ENCODE data around the gene LILRB3.

Gene LILRB3

DNA sequence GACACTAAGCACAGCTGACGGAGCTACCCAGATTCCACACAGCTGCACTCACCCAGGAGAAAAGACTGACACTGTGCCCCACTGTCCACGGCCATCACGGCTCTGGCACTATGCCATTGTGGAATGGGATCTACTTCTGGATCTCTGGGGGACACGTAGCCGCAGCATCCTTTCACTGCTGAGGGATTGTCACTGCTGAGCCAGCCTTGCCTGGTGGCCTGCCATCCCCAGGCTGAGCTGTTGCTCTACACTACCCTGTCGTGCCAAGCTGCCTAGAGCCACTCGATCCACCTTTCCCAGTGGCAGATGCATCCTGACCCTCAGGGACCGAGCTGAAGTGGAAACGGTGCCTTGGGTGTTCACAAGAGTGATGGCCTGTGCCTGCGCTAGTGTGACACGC lies 39.3 kb upstream of the LILRB3 start:
- H3K36me3 Mint-ChIP-seq (ENCODE audit: low read depth) = no peaks in the 10 kb centered on the region
- H3K27ac Mint-ChIP-seq = no peak overlapping the region
- no peak overlapping the region for H3K4me3 Mint-ChIP-seq
- no peaks in the 10 kb centered on the region for H3K9me3 Mint-ChIP-seq
- H3K27me3 Mint-ChIP-seq (ENCODE audit: low read depth, poor library complexity) = peaks cover 18% of the 10 kb centered on the region
- no peak for TF ChIP-seq CTCF (IDR thresholded peaks at IDR 0.05)
- H3K4me1 Mint-ChIP-seq = no peaks in the 10 kb centered on the region
- no peak for DNase-seq

DNA sequence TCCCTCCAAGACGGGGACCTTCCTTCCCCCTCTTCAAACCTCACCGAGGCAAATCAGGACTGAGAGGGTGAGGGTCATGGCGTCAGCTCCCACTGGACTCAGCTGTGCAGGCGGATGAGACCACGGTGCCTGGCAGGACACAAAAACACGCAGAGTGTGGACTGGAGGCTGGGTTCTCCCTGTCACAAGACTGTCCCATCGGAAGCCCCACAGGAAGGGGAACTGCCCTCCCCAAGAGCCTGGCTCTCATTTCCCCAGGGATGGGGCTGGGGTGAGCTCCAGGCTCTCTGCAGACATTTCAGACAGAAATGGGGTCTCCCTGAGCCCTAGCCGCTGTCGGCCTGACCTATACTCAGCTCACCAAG lies 34.3 kb upstream of the LILRB3 start, which contains the start of gene LILRB5:
TSS of gene LILRB5 (minus strand) at position 158 of the 365 bp plus-strand sequence. CDS start at position 78, 80 bp downstream.
- Mint-ChIP-seq H3K27ac (no peak within 1 kb of the TSS), H3K36me3 (ENCODE audit: low read depth) (no peaks in the 10 kb centered on the region), H3K4me3 (no peak within 1 kb of the TSS), H3K4me1 (peaks cover 11% of the 10 kb centered on the region), H3K27me3 (ENCODE audit: low read depth, poor library complexity) (peaks cover 16% of the 10 kb centered on the region), H3K9me3 (no peaks in the 10 kb centered on the region)
- no peak for TF ChIP-seq CTCF (IDR thresholded peaks at IDR 0.05)
- DNase-seq = no peak

- Mint-ChIP-seq H3K36me3 (ENCODE audit: low read depth) (no peaks in the 10 kb centered on the region), H3K9me3 (no peaks in the 10 kb centered on the region), H3K27ac (no peak overlapping the region), H3K4me3 (no peak overlapping the region), H3K4me1 (peaks cover 11% of the 10 kb centered on the region), H3K27me3 (ENCODE audit: low read depth, poor library complexity) (peaks cover 16% of the 10 kb centered on the region)
- DNase-seq = no peak
- TF ChIP-seq CTCF (IDR thresholded peaks at IDR 0.05) = no peak
Observed at GRCh38 chr19:54256250-54257115, 33.7 kb upstream of the LILRB3 start.

GRCh38 chr19:54255105-54255775 lies 32.4 kb upstream of the LILRB3 start:
- Mint-ChIP-seq H3K4me3 (peak overlapping the region; percentile 26), H3K9me3 (no peaks in the 10 kb centered on the region), H3K27ac (no peak overlapping the region), H3K27me3 (ENCODE audit: low read depth, poor library complexity) (peaks cover 12% of the 10 kb centered on the region), H3K4me1 (peaks cover 14% of the 10 kb centered on the region), H3K36me3 (ENCODE audit: low read depth) (no peaks in the 10 kb centered on the region)
- no peak for DNase-seq
- TF ChIP-seq CTCF (IDR thresholded peaks at IDR 0.05) = no peak

DNA sequence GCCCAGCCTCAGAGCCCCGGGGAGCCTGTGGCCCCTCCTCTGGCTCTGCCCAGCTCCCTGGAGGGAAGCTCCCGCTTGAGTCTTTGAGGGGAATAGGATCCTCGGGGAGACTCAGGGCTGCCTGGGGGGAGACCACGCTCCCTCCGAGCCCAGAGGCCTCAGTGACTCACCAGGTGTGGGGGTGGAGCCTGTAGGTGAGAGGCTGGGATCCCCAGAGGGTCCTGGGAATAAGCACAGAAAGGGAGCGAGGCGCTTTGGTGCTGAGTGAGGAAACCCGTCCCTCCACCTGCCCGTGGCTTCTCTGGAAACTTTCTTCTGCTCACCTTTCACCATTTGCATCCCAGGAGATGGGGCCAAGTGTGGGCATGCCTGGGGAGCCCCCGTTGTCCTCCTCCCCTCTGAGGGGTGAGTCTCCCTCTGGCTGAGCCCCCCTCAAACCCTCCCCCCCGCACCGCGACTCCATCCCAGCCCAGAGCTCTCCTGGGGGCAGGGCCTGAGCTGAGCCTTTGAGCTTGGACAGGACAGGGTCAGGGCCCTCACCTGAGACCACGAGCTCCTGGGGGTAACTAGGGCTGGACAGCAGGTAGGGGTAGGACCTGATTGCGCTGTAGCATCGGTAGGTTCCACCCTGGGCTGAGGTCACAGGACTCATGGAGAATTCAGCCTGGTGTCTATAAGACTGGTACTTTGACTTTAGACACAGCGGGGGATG lies 31.5 kb upstream of the LILRB3 start:
- no peak overlapping the region for H3K4me3 Mint-ChIP-seq
- peaks cover 13% of the 10 kb centered on the region for H3K27me3 Mint-ChIP-seq (ENCODE audit: low read depth, poor library complexity)
- H3K27ac Mint-ChIP-seq = no peak overlapping the region
- H3K9me3 Mint-ChIP-seq = no peaks in the 10 kb centered on the region
- peaks cover 17% of the 10 kb centered on the region for H3K4me1 Mint-ChIP-seq
- no peak for DNase-seq
- no peaks in the 10 kb centered on the region for H3K36me3 Mint-ChIP-seq (ENCODE audit: low read depth)
- no peak for TF ChIP-seq CTCF (IDR thresholded peaks at IDR 0.05)

Measured in nephron progenitor cell (in vitro differentiated cells).